Measurements from ENCODE around the gene CDYL2.

DNA sequence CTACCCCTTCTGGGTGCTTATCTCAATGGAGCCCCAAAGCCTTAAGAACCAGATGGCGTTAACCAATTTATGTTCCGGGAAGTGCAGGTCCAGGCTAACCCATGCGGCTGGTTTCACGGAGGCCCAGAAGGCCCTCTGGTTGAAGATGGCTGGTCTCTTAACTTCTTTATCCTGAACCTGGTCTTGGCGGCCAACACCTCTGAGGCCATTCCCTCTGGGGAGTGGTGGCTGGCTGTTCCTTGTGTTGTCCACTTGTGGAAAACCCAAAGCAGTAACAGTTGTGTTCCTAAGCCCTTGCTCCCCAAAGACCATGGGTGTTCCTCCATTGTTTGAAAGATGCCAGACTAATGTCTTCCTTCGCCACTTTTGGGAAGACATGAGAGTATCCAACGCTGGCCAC lies 1.5 kb downstream of the CDYL2 start:
- TF ChIP-seq, protein P1, sequence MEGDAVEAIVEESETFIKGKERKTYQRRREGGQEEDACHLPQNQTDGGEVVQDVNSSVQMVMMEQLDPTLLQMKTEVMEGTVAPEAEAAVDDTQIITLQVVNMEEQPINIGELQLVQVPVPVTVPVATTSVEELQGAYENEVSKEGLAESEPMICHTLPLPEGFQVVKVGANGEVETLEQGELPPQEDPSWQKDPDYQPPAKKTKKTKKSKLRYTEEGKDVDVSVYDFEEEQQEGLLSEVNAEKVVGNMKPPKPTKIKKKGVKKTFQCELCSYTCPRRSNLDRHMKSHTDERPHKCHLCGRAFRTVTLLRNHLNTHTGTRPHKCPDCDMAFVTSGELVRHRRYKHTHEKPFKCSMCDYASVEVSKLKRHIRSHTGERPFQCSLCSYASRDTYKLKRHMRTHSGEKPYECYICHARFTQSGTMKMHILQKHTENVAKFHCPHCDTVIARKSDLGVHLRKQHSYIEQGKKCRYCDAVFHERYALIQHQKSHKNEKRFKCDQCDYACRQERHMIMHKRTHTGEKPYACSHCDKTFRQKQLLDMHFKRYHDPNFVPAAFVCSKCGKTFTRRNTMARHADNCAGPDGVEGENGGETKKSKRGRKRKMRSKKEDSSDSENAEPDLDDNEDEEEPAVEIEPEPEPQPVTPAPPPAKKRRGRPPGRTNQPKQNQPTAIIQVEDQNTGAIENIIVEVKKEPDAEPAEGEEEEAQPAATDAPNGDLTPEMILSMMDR (IDR thresholded peaks at IDR 0.05; ENCODE audit: insufficient read depth, low read depth, low read length), result no peak
- no peak for TF ChIP-seq EZH2 (IDR thresholded peaks at IDR 0.05; ENCODE audit: insufficient read depth, low read length)
